Measurements from ENCODE around the gene SMAGP. TPM values are rescaled to one million over a fixed set of nuclear protein-coding genes. Genes with fewer than 3 reads are reported as not detected.
"Not testable (repeated sequence)": the region's sequence is repeated elsewhere in the genome, so short reads cannot be mapped to it uniquely, and the experiment has no call there.

The SMAGP gene
- total RNA-seq, 6 experiments from 2014 or later, result 30.0 to 43.5 (median 32.5) TPM

DNA sequence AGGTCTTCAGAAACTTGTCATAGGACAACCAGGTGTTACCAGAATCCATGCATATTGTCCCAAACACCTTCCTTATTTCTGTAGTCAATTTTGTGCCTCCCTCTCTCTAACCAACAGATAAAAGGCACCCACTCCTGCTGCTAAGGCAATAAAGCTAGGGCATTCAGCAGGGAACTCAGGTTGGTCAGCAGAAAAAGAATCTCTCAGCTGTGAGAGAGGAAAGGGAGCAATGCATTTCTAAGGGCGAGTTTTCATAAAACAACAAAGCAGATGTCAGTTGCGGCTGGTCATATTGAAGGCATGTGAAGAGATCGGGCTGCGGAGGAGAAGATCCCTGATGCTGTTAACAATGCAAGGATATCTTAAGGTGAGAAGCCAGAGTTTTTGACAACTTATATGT is 45.0 kb downstream of the SMAGP start:
- Mint-ChIP-seq H3K36me3 (ENCODE audit: low read depth) (no peaks in the 10 kb centered on the region), H3K27ac (no peak overlapping the region), H3K4me1 (ENCODE audit: low read depth) (no peaks in the 10 kb centered on the region), H3K27me3 (ENCODE audit: insufficient read depth) (peaks cover 3% of the 10 kb centered on the region; the same call in 1 of the 2 replicates), H3K9me3 (no peaks in the 10 kb centered on the region), H3K4me3 (no peak overlapping the region)
- no peak for DNase-seq
- TF ChIP-seq, protein P1, sequence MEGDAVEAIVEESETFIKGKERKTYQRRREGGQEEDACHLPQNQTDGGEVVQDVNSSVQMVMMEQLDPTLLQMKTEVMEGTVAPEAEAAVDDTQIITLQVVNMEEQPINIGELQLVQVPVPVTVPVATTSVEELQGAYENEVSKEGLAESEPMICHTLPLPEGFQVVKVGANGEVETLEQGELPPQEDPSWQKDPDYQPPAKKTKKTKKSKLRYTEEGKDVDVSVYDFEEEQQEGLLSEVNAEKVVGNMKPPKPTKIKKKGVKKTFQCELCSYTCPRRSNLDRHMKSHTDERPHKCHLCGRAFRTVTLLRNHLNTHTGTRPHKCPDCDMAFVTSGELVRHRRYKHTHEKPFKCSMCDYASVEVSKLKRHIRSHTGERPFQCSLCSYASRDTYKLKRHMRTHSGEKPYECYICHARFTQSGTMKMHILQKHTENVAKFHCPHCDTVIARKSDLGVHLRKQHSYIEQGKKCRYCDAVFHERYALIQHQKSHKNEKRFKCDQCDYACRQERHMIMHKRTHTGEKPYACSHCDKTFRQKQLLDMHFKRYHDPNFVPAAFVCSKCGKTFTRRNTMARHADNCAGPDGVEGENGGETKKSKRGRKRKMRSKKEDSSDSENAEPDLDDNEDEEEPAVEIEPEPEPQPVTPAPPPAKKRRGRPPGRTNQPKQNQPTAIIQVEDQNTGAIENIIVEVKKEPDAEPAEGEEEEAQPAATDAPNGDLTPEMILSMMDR (IDR thresholded peaks at IDR 0.05), result no peak

DNA sequence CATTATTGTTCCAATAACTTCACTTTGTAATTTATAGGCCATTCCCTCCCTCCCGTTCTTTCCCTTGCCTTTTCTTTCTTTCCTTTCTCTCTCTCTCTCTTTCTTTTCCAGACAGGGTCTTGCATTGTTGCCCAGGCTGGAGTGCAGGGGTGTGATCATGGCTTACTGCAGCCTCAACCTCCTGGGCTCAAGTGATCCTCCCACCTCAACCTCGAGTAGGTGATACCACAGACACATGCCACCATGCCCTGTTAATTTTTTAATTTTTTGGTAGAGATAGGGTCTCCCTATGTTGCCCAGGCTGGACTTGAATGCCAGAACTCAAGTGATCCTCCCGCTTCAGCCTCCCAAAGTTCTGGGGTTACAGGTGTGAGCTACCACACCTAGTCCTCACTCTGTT is 45.6 kb downstream of the SMAGP start:
- no peak overlapping the region for H3K4me3 Mint-ChIP-seq
- TF ChIP-seq, protein P1 (IDR thresholded peaks at IDR 0.05), result no peak
- H3K9me3 Mint-ChIP-seq, result no peaks in the 10 kb centered on the region
- H3K27me3 Mint-ChIP-seq (ENCODE audit: insufficient read depth), result peaks cover 3% of the 10 kb centered on the region; the same call in 1 of the 2 replicates
- H3K36me3 Mint-ChIP-seq (ENCODE audit: low read depth), result no peaks in the 10 kb centered on the region
- peaks cover under 1% of the 10 kb centered on the region for H3K4me1 Mint-ChIP-seq (ENCODE audit: low read depth)
- DNase-seq, result no peak
- no peak overlapping the region for H3K27ac Mint-ChIP-seq

DNA sequence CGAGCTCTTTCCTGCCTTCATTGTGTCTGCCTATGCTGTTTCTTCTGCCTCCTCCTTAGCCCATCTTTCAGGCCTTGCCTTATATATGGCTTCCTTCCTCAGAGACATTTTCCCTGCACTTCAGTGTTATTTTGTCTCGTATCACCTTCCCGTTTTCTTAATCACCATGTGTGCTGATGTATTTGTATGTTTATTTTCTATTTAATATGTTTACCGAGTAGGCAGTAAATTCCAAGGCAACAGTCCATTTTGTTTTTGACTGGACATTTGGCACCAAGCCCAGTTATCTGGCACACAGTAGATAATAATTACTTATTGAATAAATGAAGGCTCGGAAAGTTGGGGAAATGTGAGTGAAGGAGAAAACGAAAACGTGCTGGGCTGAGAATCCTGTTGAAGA is 47.8 kb downstream of the SMAGP start:
- H3K4me3 Mint-ChIP-seq, result no peak overlapping the region
- no peaks in the 10 kb centered on the region for H3K9me3 Mint-ChIP-seq
- TF ChIP-seq, protein P1 (IDR thresholded peaks at IDR 0.05), result no peak
- no peak overlapping the region for H3K27ac Mint-ChIP-seq
- DNase-seq, result no peak
- H3K4me1 Mint-ChIP-seq (ENCODE audit: low read depth), result peaks cover 15% of the 10 kb centered on the region
- peaks cover 1% of the 10 kb centered on the region for H3K27me3 Mint-ChIP-seq (ENCODE audit: insufficient read depth)
- H3K36me3 Mint-ChIP-seq (ENCODE audit: low read depth), result no peaks in the 10 kb centered on the region

DNA sequence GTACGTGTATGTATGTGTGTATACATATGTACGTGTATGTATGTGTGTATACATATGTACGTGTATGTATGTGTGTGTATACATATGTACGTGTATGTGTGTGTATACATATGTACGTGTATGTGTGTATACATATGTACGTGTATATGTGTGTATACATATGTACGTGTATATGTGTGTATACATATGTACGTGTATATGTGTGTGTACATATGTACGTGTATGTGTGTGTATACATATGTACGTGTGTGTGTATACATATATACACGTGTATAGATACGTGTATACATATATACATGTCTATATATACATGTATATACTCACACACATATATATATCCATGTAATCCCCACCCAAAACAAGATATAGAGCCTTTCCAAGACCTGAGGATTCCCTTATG is 50.4 kb downstream of the SMAGP start:
- not testable (repeated sequence) for H3K36me3 Mint-ChIP-seq (ENCODE audit: low read depth); DNase-seq; H3K27me3 Mint-ChIP-seq (ENCODE audit: insufficient read depth); H3K9me3 Mint-ChIP-seq; H3K27ac Mint-ChIP-seq; H3K4me3 Mint-ChIP-seq
- H3K4me1 Mint-ChIP-seq (ENCODE audit: low read depth), result peaks cover 22% of the 10 kb centered on the region

DNA sequence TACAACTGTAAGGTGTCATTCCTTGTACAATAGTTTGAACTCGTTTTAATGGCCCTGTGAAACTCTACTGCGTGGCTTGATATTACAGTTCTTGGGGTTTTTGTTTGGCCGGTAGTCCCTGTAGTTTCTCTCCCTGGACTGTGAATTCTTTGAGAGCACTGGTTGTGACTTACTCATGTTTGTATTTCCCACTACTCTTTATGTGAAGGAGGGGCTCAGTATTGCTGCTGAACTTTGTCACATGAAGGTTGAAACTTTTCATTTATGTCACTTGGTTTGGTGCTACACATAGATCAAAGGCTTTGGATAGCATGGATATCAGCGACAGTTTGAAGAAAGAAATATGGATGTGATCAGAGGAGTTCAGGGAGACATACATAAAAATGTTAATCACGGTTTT is 50.9 kb downstream of the SMAGP start:
- H3K4me1 Mint-ChIP-seq (ENCODE audit: low read depth), result peaks cover 24% of the 10 kb centered on the region
- no peak for DNase-seq
- H3K4me3 Mint-ChIP-seq, result peak overlapping the region; percentile 14; the same call in 1 of the 2 replicates
- H3K36me3 Mint-ChIP-seq (ENCODE audit: low read depth), result 0 out of 2 replicates have a peak, but pooled peaks cover under 1% of the 10 kb centered on the region
- H3K27ac Mint-ChIP-seq, result peak overlapping the region; percentile 12; the same call in 1 of the 2 replicates
- no peaks in the 10 kb centered on the region for H3K9me3 Mint-ChIP-seq
- H3K27me3 Mint-ChIP-seq (ENCODE audit: insufficient read depth), result peaks cover 3% of the 10 kb centered on the region
- TF ChIP-seq, protein P1 (IDR thresholded peaks at IDR 0.05), result no peak

DNA sequence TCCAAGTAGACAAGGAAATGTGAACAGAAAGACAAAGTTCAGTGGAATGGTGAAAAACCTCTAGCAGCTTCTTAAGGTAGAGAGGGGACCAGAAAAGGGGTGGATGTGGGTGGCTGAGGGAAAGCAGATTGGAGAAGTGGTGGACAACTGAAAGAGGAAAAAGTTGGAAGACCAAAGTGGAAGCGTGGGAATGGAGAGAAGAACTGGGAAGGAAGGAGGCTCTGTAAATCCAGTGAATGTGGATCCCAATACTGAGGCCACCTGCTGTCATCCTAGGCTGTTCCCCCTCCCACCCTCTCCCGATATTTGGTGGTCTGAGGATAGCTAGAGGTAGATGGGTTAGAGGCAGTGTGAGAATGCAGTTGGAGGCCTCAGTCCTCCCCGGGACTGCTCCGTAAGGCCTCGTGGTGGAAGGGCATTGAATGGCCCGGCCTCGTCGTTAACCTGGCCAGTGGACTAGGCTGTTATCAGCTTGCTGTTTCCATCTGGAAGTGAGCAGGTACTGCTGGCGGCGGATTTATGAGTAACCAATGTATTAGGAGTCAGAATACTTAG is 51.5 kb downstream of the SMAGP start:
- H3K36me3 Mint-ChIP-seq (ENCODE audit: low read depth), result 0 out of 2 replicates have a peak, but pooled peaks cover 3% of the 10 kb centered on the region

More for the DNA sequence above, 51.5 kb downstream of the SMAGP start:
- H3K27me3 Mint-ChIP-seq (ENCODE audit: insufficient read depth), result peaks cover 4% of the 10 kb centered on the region
- DNase-seq, result no peak
- peaks cover 26% of the 10 kb centered on the region for H3K4me1 Mint-ChIP-seq (ENCODE audit: low read depth)
- H3K4me3 Mint-ChIP-seq, result peak overlapping the region; percentile 90
- H3K9me3 Mint-ChIP-seq, result no peaks in the 10 kb centered on the region
- TF ChIP-seq, protein P1 (IDR thresholded peaks at IDR 0.05), result no peak
- peak overlapping the region; percentile 95 for H3K27ac Mint-ChIP-seq

Data from HFFc6 (cell line).